GM12892 (cell line): Measurements from ENCODE around the gene GRAMD1C.

Experiments
- POLR2A ChIP-seq: IDR thresholded peaks from 2 replicates; pipeline ENCODE4 v1.6.1; 2011; ENCODE audit warnings: low read depth, low read length, control low read depth
- POLR2AphosphoS5 ChIP-seq: IDR thresholded peaks from 2 replicates; pipeline ENCODE4 v1.6.1; 2011; ENCODE audit warnings: low read depth, low read length, control low read depth
- TAF1 ChIP-seq: IDR thresholded peaks from 2 replicates; pipeline ENCODE4 v1.6.1; 2011; ENCODE audit warnings: low read depth, mild to moderate bottlenecking, control low read depth, low read length, borderline replicate concordance

- no peak for TF ChIP-seq POLR2AphosphoS5
- TF ChIP-seq TAF1: no peak
- no peak for TF ChIP-seq POLR2A
These were observed at the start of gene GRAMD1C for GRCh38 chr3:113838631-113839209.
